GM19328 (cell line): ENCODE data around the gene OTOS.

Source experiments
- ATAC-seq: cut with Tn5 transposase; IDR thresholded peaks from one replicate; pipeline ENCODE4 v1.9.1; 2021; ENCODE audit warnings: mild to moderate bottlenecking, moderate library complexity; ENCODE audit not compliant: unreplicated experiment

OTOS gene

GRCh38 chr2:240168041-240168440 lies 27.6 kb upstream of the OTOS start:
- ATAC-seq, result no peak

GRCh38 chr2:240167588-240167880 lies 27.1 kb upstream of the OTOS start:
- ATAC-seq, result no peak

GRCh38 chr2:240166761-240167587 lies 26.5 kb upstream of the OTOS start:
- no peak for ATAC-seq

GRCh38 chr2:240166191-240166590 lies 25.7 kb upstream of the OTOS start:
- no peak for ATAC-seq

GRCh38 chr2:240165661-240166060 lies 25.2 kb upstream of the OTOS start:
- ATAC-seq, result no peak

- ATAC-seq, result no peak
Measured at GRCh38 chr2:240165034-240165433, 24.6 kb upstream of the OTOS start.

GRCh38 chr2:240164586-240164985 lies 24.1 kb upstream of the OTOS start:
- ATAC-seq, result no peak

GRCh38 chr2:240163844-240164574 lies 23.6 kb upstream of the OTOS start:
- no peak for ATAC-seq

- ATAC-seq, result no peak
Measured at GRCh38 chr2:240162939-240163714, 22.7 kb upstream of the OTOS start.

GRCh38 chr2:240162531-240162930 lies 22.1 kb upstream of the OTOS start:
- no peak for ATAC-seq

GRCh38 chr2:240162032-240162431 lies 21.6 kb upstream of the OTOS start:
- ATAC-seq, result no peak

GRCh38 chr2:240161087-240161750 lies 20.8 kb upstream of the OTOS start:
- no peak for ATAC-seq

- no peak for ATAC-seq
Measured at GRCh38 chr2:240160291-240161086, 20.0 kb upstream of the OTOS start.

- ATAC-seq, result no peak
Measured at GRCh38 chr2:240159251-240159839, 18.9 kb upstream of the OTOS start.

GRCh38 chr2:240157147-240157470 lies 16.7 kb upstream of the OTOS start:
- no peak for ATAC-seq

- no peak for ATAC-seq
Measured at GRCh38 chr2:240156435-240157146, 16.1 kb upstream of the OTOS start.

GRCh38 chr2:240155745-240156390 lies 15.4 kb upstream of the OTOS start:
- no peak for ATAC-seq

- ATAC-seq, result no peak
Measured at GRCh38 chr2:240155048-240155744, 14.7 kb upstream of the OTOS start.
